ENCODE measurements around the gene IRX3.

IRX3 gene

GRCh38 chr16:54286366-54287130 is at the start of gene IRX3:
TSS of gene IRX3 (minus strand) at chr16:54286787. CDS start at chr16:54286050, 737 bp downstream.
- peak; percentile 67 for DNase-seq

DNA sequence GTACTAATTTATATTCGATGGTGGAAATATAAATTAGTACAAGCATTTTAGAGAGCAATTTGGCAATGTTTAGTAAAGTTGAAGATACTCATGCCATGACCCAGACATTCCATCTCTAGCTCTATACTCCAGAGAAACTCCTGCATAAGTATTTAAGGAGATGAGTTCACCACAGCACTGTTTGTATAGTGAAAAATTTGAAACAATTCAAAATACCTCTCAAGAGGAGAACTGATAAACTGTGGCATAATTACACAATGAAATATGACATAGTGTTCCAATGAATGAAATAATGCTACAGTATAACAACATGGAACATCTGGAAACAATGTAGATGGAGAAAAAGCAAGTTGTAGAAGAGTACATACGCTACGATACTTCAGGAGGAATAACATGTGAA is 48.6 kb upstream of the IRX3 start:
- no peak for DNase-seq

DNA sequence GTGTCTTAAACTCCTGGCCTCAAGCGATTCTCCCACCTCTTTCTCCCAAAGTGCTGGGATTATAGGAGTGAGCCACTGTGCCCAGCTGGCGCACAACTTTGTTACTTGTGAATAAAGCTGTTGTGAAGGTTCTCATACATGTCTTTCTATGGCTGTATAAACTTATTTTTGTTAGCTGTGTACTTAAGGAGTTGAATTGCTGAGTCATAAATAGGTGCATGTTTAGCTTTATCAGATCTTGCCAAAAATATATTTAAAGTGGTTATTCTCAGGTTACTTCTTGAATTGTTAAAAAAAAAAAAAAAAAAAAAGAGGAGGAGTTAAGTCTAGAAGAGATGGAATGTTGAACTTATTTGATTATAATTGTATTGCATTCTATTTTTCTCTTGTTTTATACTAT is 47.6 kb upstream of the IRX3 start:
- no peak for DNase-seq

- no peak for DNase-seq
Observed at GRCh38 chr16:54331241-54332002, 44.8 kb upstream of the IRX3 start.

- no peak for DNase-seq
Observed at GRCh38 chr16:54327609-54328008, 41.0 kb upstream of the IRX3 start.

GRCh38 chr16:54326266-54326662 is 39.7 kb upstream of the IRX3 start:
- DNase-seq: peak; percentile 31

DNA sequence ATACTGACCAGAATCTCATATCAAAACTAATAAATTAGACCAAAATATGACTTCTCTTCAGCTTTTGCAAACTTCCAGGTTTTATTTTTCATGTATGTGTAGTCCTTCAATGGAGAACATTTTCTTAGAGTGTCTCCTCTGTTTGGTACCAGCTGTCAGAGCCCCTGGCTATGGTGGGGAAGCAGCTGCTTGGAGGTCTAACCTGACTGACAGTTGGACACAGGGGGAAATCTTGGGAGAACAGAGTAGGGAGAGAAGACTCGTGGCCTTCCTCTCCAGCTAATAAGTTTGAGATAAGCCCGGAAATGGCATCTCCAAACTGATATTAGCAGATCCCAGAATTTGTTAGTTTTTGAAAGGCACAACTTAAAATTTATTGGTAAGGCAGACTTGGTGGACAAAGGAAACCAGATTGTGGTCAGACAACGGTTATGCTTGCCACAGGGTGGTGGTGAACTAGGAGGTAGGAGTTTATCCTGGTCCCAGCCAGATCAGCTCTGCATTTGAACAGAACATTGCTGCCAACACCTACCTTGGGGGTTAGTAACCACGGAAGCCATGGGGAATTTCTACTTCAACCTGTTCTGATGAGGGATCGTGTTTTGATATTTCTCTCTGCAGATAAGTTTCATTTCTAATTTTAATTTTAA is 39.2 kb upstream of the IRX3 start:
- DNase-seq: no peak

GRCh38 chr16:54324716-54325115 is 38.1 kb upstream of the IRX3 start:
- no peak for DNase-seq

- DNase-seq: no peak
Observed at GRCh38 chr16:54320697-54321340, 34.2 kb upstream of the IRX3 start.

DNA sequence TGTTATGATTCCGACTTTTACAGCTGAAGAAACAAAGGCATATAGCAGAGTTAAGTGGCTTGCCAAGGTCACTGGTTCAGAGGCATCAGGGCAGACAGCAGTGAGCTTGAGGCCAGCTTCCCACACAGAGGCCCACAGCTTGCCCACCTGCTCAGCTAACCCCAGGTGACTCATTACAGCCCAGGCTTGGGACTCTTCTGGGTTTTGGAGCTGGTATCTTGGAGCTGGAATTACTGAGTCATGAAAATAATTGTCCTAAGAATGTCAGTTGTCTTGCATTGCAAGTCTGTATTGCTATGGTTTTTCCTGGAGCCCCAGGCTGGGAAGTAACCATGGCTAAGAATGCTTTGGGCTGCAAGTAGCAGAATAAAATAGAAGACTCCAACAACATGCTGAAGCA is 32.4 kb upstream of the IRX3 start:
- no peak for DNase-seq

GRCh38 chr16:54317101-54317611 is 30.6 kb upstream of the IRX3 start:
- DNase-seq: no peak

- DNase-seq: no peak
Observed at GRCh38 chr16:54316095-54316889, 29.7 kb upstream of the IRX3 start.

DNA sequence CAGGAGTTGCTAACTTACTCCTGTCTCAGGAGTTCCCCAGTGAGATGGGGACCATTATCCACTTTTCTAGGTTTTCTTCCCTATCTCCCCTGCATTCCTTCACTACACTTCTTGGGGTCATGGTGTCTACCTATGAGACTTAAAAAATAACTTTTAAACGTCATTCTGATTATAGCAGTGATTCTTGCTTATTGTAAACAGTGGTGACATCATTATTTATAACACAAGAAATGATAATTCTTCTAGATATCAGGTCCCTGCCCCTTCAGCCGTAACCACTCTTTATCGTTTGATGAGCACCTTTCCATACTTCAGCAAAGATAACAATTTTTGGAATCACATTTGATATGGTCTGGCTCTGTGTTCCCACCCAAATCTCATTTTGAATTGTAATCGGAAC is 27.2 kb upstream of the IRX3 start:
- DNase-seq: no peak

DNA sequence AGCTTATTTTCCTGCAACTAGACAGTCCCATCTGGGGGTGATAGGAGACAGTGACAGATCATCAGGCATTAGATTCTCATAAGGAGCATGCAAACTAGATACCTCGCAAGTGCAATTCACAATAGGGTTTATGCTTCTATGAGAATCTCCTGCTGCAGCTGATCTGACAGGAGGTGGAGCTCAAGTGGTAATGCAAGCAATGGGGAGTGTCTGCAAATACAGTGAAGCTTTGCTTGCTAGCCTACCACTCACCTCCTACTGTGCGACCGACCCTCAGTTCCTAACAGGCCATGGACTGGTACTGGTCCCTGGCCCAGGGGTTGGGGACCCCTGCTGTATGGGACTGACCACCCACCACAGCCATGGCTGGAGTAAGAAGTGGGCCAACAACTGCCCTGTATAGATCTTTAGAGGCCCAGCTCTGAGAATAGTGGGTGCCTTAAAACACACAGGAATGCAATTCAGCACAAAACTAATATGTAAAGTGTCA is 26.0 kb upstream of the IRX3 start:
- DNase-seq: no peak

- no peak for DNase-seq
Observed at GRCh38 chr16:54309341-54309740, 22.8 kb upstream of the IRX3 start.

DNA sequence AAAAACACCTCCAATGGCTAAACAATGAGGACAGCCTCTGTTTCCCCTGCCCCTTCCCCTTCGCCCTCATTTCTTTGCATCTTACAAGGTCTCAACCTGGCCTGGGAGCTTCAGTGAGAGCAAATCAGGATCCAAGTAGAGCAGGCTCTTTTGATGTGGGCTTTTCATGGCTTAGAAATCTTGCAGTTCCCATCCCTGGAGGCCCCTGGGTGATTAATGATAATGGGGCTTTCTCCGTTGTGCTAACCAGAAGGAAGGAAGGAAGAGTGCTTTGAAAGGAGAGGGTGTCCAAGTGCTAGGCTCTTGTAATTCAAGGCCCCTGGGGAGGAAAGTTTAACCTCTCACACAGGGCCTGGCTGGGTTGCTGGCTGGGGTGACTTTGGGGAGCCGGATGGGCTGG is 18.5 kb upstream of the IRX3 start:
- no peak for DNase-seq

DNA sequence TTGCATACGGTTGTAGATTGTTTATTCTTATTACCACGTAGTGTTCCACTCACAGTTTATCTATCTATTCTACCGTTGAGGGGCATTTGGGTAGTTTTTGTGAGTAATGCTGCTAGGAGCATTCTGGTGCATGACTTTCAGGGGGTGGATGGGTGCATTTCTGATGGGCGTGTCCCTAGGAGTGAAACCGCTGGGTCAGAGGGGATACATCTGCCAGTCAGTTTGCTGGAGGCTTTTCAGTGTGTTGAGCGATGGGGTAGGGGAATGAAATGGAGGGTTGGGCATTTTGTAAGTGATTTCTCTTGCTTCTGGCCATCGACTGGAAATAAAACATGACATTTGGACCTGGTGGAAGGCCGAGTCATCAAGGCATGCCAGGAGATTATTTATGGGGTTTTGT is 17.0 kb upstream of the IRX3 start:
- DNase-seq: no peak

DNA sequence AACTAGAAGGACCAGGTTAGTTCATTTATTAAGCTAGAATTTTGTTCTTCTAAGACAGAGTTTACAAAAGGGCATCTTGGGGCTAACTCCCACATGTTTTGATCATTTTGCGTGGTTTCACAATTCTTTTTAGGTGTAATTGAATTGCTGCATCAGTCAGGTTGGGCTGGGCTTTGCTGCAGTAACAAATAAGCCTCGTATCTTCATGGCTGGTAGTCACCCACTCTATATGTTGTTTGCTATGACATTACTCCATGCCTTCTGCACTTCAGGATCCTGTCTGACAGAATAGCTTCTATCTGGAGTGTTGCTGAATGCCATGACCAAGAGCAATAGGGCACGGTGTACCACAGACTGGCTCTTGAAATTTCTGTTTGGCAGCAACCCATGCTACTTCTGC is 10.6 kb upstream of the IRX3 start:
- no peak for DNase-seq

- no peak for DNase-seq
Observed at GRCh38 chr16:54296543-54296942, 10.0 kb upstream of the IRX3 start.

GRCh38 chr16:54291656-54292487 is 5.3 kb upstream of the IRX3 start:
- no peak for DNase-seq

Data from kidney glomerular epithelial cell (primary cell).